K562 (cell line): ENCODE results near the gene CD47. TPM values are rescaled to one million over a fixed set of nuclear protein-coding genes. Genes with fewer than 3 reads are reported as not detected.

Experiments
- ATAC-seq: fragments of 200-7000 bp; cut with Tn5 transposase; 3 replicates; pipeline ENCODE4 v1.9.1; 2020; ENCODE audit warnings: moderate library complexity
- BruUV-seq: library from RNA; stranded (reverse); fragments of 400-500 nt; replicated peaks from 2 replicates; lab custom pipeline; 2021; lab: Mats Ljungman, UMichigan
- CTCF ChIA-PET: fragments of 300-600 bp; formaldehyde crosslinking; extraction: SDS; loops from one replicate; lab custom pipeline; 2021; ENCODE audit warnings: low intra/inter-chr PET ratio; lab: Yijun Ruan, JAX
- POLR2A ChIA-PET: fragments of 300-600, 350-650 bp; sonication (Branson Sonifier 250); formaldehyde crosslinking; extraction: SDS; loops from one replicate; lab custom pipeline; 2021; ENCODE audit warnings: antibody characterized with exemption, inconsistent platforms; lab: Yijun Ruan, JAX
- DNase-seq, 4 experiments: peaks; one replicate each; pipeline versions ENCODE4 v3.0.0 to v3.0.0-alpha.2; 2011 to 2018; ENCODE audit warnings: low spot score in 3 of 4, mixed read lengths in 3 of 4; ENCODE audit errors: extremely low read depth in 1 of 4
- FAIRE-seq: peaks from 2 replicates; lab custom pipeline; 2011; peaks lifted over from hg19 to GRCh38; lab: Jason Lieb, UNC
- H2AFZ ChIP-seq: 2 replicates; pipeline ENCODE4 v1.6.0; 2011; ENCODE audit warnings: low read depth, low read length, control low read depth, inconsistent platforms
- H3K27ac ChIP-seq: fragments of 200-600 bp; 3 replicates; pipeline ENCODE4 v1.8.0; 2011; ENCODE audit warnings: low read depth, mild to moderate bottlenecking, control low read depth, inconsistent platforms, low read length, moderate library complexity, mixed read lengths; ENCODE audit errors: extremely low read depth
- H3K27me3 ChIP-seq, 2 experiments: fragments of 300-600 bp in 1 of 2; 2 replicates in 1 of 2; 3 replicates in 1 of 2; pipeline versions ENCODE4 v1.6.0 to v1.8.0; 2011; ENCODE audit warnings: inconsistent platforms in 2 of 2, low read length in 2 of 2, mild to moderate bottlenecking in 1 of 2, mixed read lengths in 1 of 2, moderate library complexity in 1 of 2; ENCODE audit not compliant: control insufficient read depth in 2 of 2, insufficient read depth in 2 of 2
- H3K36me3 ChIP-seq: fragments of 300-600 bp; 3 replicates; pipeline ENCODE4 v1.8.0; 2011; ENCODE audit warnings: mild to moderate bottlenecking, low read length, inconsistent platforms; ENCODE audit not compliant: control insufficient read depth, insufficient read depth
- H3K4me1 ChIP-seq, 2 experiments: fragments of 200-600 bp in 1 of 2; replicated peaks in 1 of 2; 2 replicates in 1 of 2; 3 replicates in 1 of 2; pipeline versions ENCODE4 v1.5.1 to v1.8.0; 2011; ENCODE audit warnings: inconsistent platforms in 2 of 2, low read length in 2 of 2, mild to moderate bottlenecking in 1 of 2, mixed read lengths in 1 of 2, moderate library complexity in 1 of 2; ENCODE audit not compliant: control insufficient read depth in 2 of 2, insufficient read depth in 2 of 2
- H3K4me2 ChIP-seq: 2 replicates; pipeline ENCODE4 v1.6.1; 2011; ENCODE audit warnings: low read length, control low read depth, inconsistent platforms, mixed read lengths; ENCODE audit not compliant: insufficient read depth
- H3K4me3 ChIP-seq: fragments of 200-600 bp; sonication (generic), shearing (Covaris generic); 2 replicates; pipeline ENCODE4 v1.5.1; 2016; ENCODE audit warnings: control low read depth, inconsistent platforms
- H3K79me2 ChIP-seq: fragments of 200-600 bp; 3 replicates; pipeline ENCODE4 v1.8.0; 2011; ENCODE audit warnings: low read length, inconsistent platforms; ENCODE audit not compliant: control insufficient read depth, insufficient read depth
- H3K9ac ChIP-seq, 2 experiments: 2 replicates each; pipeline versions ENCODE4 v1.6.0 to v1.6.1; 2011; ENCODE audit warnings: low read depth in 2 of 2, low read length in 2 of 2, control low read depth in 1 of 2, inconsistent platforms in 1 of 2, mild to moderate bottlenecking in 1 of 2, mixed read lengths in 1 of 2; ENCODE audit not compliant: insufficient read depth in 1 of 2
- H3K9me1 ChIP-seq: one replicate; pipeline ENCODE4 v1.6.0; 2011; ENCODE audit warnings: inconsistent platforms, mild to moderate bottlenecking, low read length, moderate library complexity; ENCODE audit not compliant: control insufficient read depth, insufficient read depth
- H3K9me3 ChIP-seq: replicated peaks from 2 replicates; pipeline ENCODE4 v1.5.1; 2011; ENCODE audit warnings: low read depth, low read length, inconsistent platforms; ENCODE audit not compliant: control insufficient read depth, insufficient read depth
- H4K20me1 ChIP-seq: replicated peaks from 2 replicates; pipeline ENCODE4 v1.6.1; 2011; ENCODE audit warnings: low read length, inconsistent platforms, mixed read lengths; ENCODE audit not compliant: control insufficient read depth, insufficient read depth
- CBX8 ChIP-seq: fragments of 200-600 bp; sonication (generic); IDR thresholded peaks from 2 replicates; pipeline ENCODE4 v1.6.1; 2012; ENCODE audit warnings: borderline replicate concordance, mixed run types, low read depth, mild to moderate bottlenecking, moderate library complexity, mixed read lengths, low read length, control low read depth, inconsistent platforms; ENCODE audit not compliant: poor library complexity, severe bottlenecking; ENCODE audit errors: extremely low read depth
- CREB3 ChIP-seq: fragments of 450-650 bp; conservative IDR thresholded peaks from 2 replicates; pipeline ENCODE4 v1.6.1; 2016; ENCODE audit warnings: missing genetic modification characterization, low read depth, mild to moderate bottlenecking, missing compliant biosample characterization, moderate library complexity
- EP300 ChIP-seq: IDR thresholded peaks from 2 replicates; pipeline ENCODE4 v1.6.1; 2012; ENCODE audit warnings: low read length, improper control_type of control experiment
- FOSL1 ChIP-seq: fragments of 200-800 bp; sonication (Bioruptor generic); conservative IDR thresholded peaks from 2 replicates; pipeline ENCODE4 v1.6.1; 2016; ENCODE audit warnings: missing genetic modification characterization, missing compliant biosample characterization
- FOXJ3 ChIP-seq: sonication (generic); formaldehyde crosslinking; IDR thresholded peaks from 2 replicates; pipeline ENCODE4 v1.4.0; 2020; ENCODE audit warnings: mild to moderate bottlenecking, missing genetic modification reagents
- GTF2A2 ChIP-seq: IDR thresholded peaks from 2 replicates; pipeline ENCODE4 v1.6.1; 2016; ENCODE audit warnings: mild to moderate bottlenecking, missing genetic modification characterization, missing compliant biosample characterization
- HMG20B ChIP-seq: fragments of 250-450 bp; sonication (Bioruptor Pico); IDR thresholded peaks from 2 replicates; pipeline ENCODE4 v1.5.0; 2021; ENCODE audit warnings: mild to moderate bottlenecking
- KAT7 ChIP-seq: sonication (generic); formaldehyde crosslinking; IDR thresholded peaks from 2 replicates; pipeline ENCODE4 v1.8.0; 2022; ENCODE audit warnings: missing genetic modification reagents, mild to moderate bottlenecking, borderline replicate concordance
- KLF16 ChIP-seq: IDR thresholded peaks from 2 replicates; pipeline ENCODE4 v1.6.1; 2016; ENCODE audit warnings: antibody characterized with exemption
- PTBP1 ChIP-seq: fragments of 200-400 bp; formaldehyde crosslinking; IDR thresholded peaks from 2 replicates; pipeline ENCODE4 v1.6.1; 2017; ENCODE audit warnings: low read depth, low read length
- PYGO2 ChIP-seq: fragments of 450-650 bp; IDR thresholded peaks from 2 replicates; pipeline ENCODE4 v1.6.1; 2016; ENCODE audit warnings: mild to moderate bottlenecking, missing genetic modification characterization, moderate library complexity, missing compliant biosample characterization
- SAP30 ChIP-seq: fragments of 200-600 bp; sonication (generic); IDR thresholded peaks from 2 replicates; pipeline ENCODE4 v1.6.1; 2012; ENCODE audit warnings: borderline replicate concordance, low read depth, mild to moderate bottlenecking, moderate library complexity, low read length, control low read depth, inconsistent platforms; ENCODE audit not compliant: insufficient read depth, poor library complexity, severe bottlenecking
- SMAD2 ChIP-seq: fragments of 150-350 bp; IDR thresholded peaks from 2 replicates; pipeline ENCODE4 v1.6.1; 2014; ENCODE audit warnings: low read depth, mild to moderate bottlenecking, low read length
- SNAPC5 ChIP-seq: fragments of 250-450 bp; sonication (Bioruptor Pico); IDR thresholded peaks from 2 replicates; pipeline ENCODE4 v1.8.0; 2021; ENCODE audit warnings: moderate library complexity, mild to moderate bottlenecking, inconsistent platforms
- TAF1 ChIP-seq: IDR thresholded peaks from 2 replicates; pipeline ENCODE4 v1.6.1; 2011; ENCODE audit warnings: mild to moderate bottlenecking, low read length, moderate library complexity; ENCODE audit not compliant: insufficient read depth, control insufficient read depth, severe bottlenecking; ENCODE audit errors: extremely low read depth
- TAL1 ChIP-seq: fragments of 450-650 bp; IDR thresholded peaks from 2 replicates; pipeline ENCODE4 v1.6.1; 2016; ENCODE audit warnings: mild to moderate bottlenecking
- YBX1 ChIP-seq: fragments of 450-650 bp; IDR thresholded peaks from 2 replicates; pipeline ENCODE4 v1.7.1; 2016; ENCODE audit warnings: mild to moderate bottlenecking
- ZBED1 ChIP-seq: IDR thresholded peaks from 2 replicates; pipeline ENCODE4 v1.6.1; 2014
- ZNF124 ChIP-seq: sonication (generic); formaldehyde crosslinking; IDR thresholded peaks from 2 replicates; pipeline ENCODE4 v1.8.1; 2022; ENCODE audit warnings: missing genetic modification reagents
- ZNF561 ChIP-seq: fragments of 450-650 bp; formaldehyde crosslinking; conservative IDR thresholded peaks from 2 replicates; pipeline ENCODE4 v1.4.0; 2020; ENCODE audit warnings: mild to moderate bottlenecking, moderate library complexity
- ZNF79 ChIP-seq: fragments of 250-450 bp; sonication (Bioruptor Pico); IDR thresholded peaks from 2 replicates; pipeline ENCODE4 v1.4.0; 2020; ENCODE audit warnings: low read depth, mild to moderate bottlenecking, moderate library complexity
- WGBS: fragments of 100-300 bp; shearing (Covaris generic); methylation state at CpG from one replicate; pipeline ENCODE4 v1.1.6; 2016; ENCODE audit warnings: low coverage, mixed read lengths; ENCODE audit not compliant: insufficient coverage; ENCODE audit errors: missing lambda C conversion rate; 5-methylcytosine and 5-hydroxymethylcytosine counted together
- in situ Hi-C: fragments of 300-500 bp; cut with MboI; formaldehyde crosslinking; loops from 4 replicates; pipeline ENCODE4 v1.15.0; 2018; ENCODE audit warnings: inconsistent platforms, mixed read lengths
- intact Hi-C: fragments of 100-400 bp; cut with micrococcal nuclease; formaldehyde crosslinking; loops from 2 replicates; pipeline ENCODE4 v1.14.2; 2022
- polyA plus RNA-seq, 8 experiments: library from polyadenylated mRNA; depleted of rRNA in 4 of 8; stranded (reverse) in 5 of 8; unstranded in 3 of 8; fragments of >200 nt; fragmentation: Nextera tagmentation in 2 of 8; fragmentation: Illumina TruSeq in 1 of 8; extraction: Ambion mirVana in 2 of 8; extraction: Trizol in 1 of 8; gene quantifications; 2 replicates each; pipeline versions ENCODE4 v1.2.1 to v1.2.3, GENCODE V29; 2011 to 2014; ENCODE audit warnings: inconsistent platforms in 1 of 8, missing spikeins in 1 of 8
- total RNA-seq, 7 experiments: library from RNA; depleted of rRNA in 6 of 7; stranded (reverse); fragments of >200 nt in 6 of 7; fragmentation: Illumina TruSeq in 2 of 7; extraction: Trizol in 2 of 7; gene quantifications; 2 replicates each; pipeline versions ENCODE4 v1.2.1 to v1.2.3, GENCODE V29; 2011 to 2021; ENCODE audit warnings: low replicate concordance in 1 of 7

Gene CD47
- total and polyA plus RNA-seq, 9 of the 15 experiments (the other 6 are each of a cell fraction or from before 2014, with no cell fraction given) = 10.2 to 62.6 (median 36.3) TPM

GRCh38 chr3:108099679-108100428, 9.0 kb upstream of the CD47 start:
- 0% methylated on average over 9 of the region's 9 CpGs for WGBS
- Histone ChIP-seq H3K4me3 (no peak overlapping the region), H3K9me3 (no peaks in the 10 kb centered on the region), H3K27ac (peak overlapping the region; percentile 62), H3K9me1 (no peaks in the 10 kb centered on the region), H3K27me3 (no peaks in the 10 kb centered on the region), H3K79me2 (no peaks in the 10 kb centered on the region), H3K4me1 (peaks cover 30 to 78% of the 10 kb centered on the region in 2 experiments), H3K9ac (peak overlapping the region in 1 of 2 experiments; percentile 23; a peak in 1 of 4 replicates), H3K4me2 (peak overlapping the region; percentile 62), H4K20me1 (no peaks in the 10 kb centered on the region), H2AFZ (peak overlapping the region; percentile 46), H3K36me3 (no peaks in the 10 kb centered on the region)
- ChIA-PET POLR2A (interaction anchor here (0.7 to 1.2 kb wide), 3 partner anchors 15 to 201 kb away, joined by 3 to 4 read pairs (median 4); no protein-coding TSS in a partner anchor), CTCF (no interaction called here)
- in situ Hi-C loops = no loop called here
- FAIRE-seq = peak; percentile 87
- peak; percentile 77 for ATAC-seq
- DNase-seq = peak; percentile 56 to 88 (median 66)
- intact Hi-C loops = loop anchor here (5.0 to 10.0 kb wide), 2 partner anchors 32 to 95 kb away; no protein-coding TSS in a partner anchor
- no TSS peak for BruUV-seq
- TF ChIP-seq TAF1 (no peak), ZNF124 (no peak), SNAPC5 (CRISPR knock-in tag) (no peak), HMG20B (CRISPR knock-in tag) (no peak), FOSL1 (no peak), ZBED1 (no peak), FOXJ3 (CRISPR knock-in tag) (no peak), KLF16 (peak; percentile 84), SAP30 (no peak), ZNF561 (CRISPR knock-in tag) (no peak), PTBP1 (no peak), SMAD2 (no peak), CREB3 (tag) (no peak), YBX1 (no peak), CBX8 (no peak), KAT7 (CRISPR knock-in tag) (no peak), TAL1 (peak; percentile 84), PYGO2 (tag) (no peak), ZNF79 (no peak), EP300 (peak; percentile 80), GTF2A2 (tag) (no peak)
